ENCODE results near the gene PSME4.

- TF ChIP-seq GATA2 (IDR thresholded peaks at IDR 0.05; ENCODE audit: low read depth, low read length) (no peak), GATA3 (IDR thresholded peaks at IDR 0.05; ENCODE audit: low read depth, low read length) (no peak)
Observed at GRCh38 chr2:53852532-53852931, 118.3 kb downstream of the PSME4 start.
